Anterior cingulate cortex (tissue), 58 donors: ENCODE data around the gene IARS1.

Source experiments
- DNase-seq, 58 donors: peaks; one replicate each; lab custom pipeline; 2025; lab: John Stamatoyannopoulos, UW

Gene IARS1

DNA sequence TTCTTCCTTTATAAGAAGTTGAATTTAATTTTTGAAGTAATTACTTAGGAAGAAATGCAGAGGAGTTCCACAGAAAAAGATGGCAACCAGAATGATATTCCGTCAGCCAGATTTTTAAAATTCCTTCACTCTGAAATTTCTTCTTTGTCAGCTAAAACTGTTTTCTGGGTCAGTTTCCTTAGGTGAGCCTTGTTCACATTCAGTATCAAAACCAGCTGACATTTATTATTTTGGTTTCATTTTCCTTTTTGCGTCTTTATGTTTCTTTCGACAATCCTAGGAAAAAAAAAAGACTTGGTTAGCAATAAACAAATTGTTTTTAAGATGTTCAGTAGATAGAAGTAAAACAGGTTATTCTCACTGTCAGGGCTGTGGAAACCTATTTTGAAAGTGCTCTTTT, 4.1 kb upstream of the IARS1 start:
- DNase-seq, result no peak

DNA sequence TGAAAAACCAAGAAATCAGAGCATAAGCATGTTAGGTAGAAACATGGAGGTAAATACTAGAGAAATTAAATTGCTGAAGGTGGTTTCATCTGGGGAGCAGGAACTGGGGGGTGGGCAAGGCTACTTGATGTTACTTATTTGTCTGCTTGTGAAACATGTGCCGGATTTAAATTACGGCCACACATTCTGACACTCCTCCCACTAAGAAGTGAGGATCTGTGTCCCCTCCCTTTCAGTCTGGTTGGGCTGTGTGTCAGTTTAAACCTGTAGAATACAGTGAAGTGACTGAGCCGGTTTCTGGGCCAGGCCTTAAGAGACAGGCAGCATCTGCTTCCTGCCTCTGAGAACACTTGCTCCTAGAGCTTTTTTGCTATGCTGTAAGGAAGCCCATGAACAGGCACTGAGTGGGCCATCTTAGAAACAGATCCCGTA, 2.3 kb upstream of the IARS1 start:
- DNase-seq, result no peak

GRCh38 chr9:92295240-92295790, 1.8 kb upstream of the IARS1 start:
- no peak for DNase-seq

DNA sequence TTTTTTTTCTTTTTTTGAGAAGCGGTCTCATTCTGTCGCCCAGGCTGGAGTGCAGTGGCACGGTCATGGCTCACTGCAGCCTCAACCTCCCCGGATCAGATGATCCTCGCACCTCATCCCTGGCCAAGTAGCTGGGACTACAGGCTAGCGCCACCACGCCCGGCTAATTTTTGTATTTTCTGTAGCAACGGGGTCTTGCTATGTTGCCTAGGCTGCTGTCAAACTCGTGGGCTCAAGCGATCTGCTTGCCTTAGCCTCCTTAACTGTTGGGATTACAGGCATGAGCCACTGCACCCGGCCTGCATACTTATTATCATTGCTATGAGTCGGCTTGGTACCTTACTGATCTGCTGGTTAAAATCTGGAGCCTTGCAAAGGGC, 790 bp upstream of the IARS1 start:
- DNase-seq, result peak in 2 of 58 donors; percentile 1

GRCh38 chr9:92293075-92293354, 482 bp downstream of the IARS1 start:
- no peak for DNase-seq

- no peak for DNase-seq
Measured at GRCh38 chr9:92292338-92293074, 991 bp downstream of the IARS1 start.

- DNase-seq, result no peak
Measured at GRCh38 chr9:92291577-92291976, 1.9 kb downstream of the IARS1 start.

GRCh38 chr9:92290785-92291429, 2.6 kb downstream of the IARS1 start:
- DNase-seq, result no peak

GRCh38 chr9:92289708-92290390, 3.6 kb downstream of the IARS1 start:
- no peak for DNase-seq

- no peak for DNase-seq
Measured at GRCh38 chr9:92279302-92279701, 14.2 kb downstream of the IARS1 start.

DNA sequence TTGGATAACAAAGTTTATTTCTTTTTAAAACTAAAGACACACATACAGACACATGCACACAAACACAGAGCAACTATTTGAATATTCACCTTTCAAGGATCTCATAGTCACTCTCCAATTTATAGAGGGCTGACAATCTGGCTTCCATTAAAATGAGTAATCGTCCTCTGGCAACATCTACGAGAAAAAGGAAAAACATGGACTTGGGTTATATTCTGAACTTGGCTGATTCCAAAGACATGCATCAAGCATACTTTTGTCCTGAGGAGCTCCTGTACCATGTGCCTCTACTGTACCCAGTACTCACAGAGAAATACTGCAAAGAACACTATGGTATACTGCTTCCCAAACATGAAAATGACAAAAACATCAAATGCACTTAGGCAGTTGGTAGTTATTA, 15.4 kb downstream of the IARS1 start:
- no peak for DNase-seq

GRCh38 chr9:92276331-92277032, 17.0 kb downstream of the IARS1 start:
- DNase-seq, result no peak

- no peak for DNase-seq
Measured at GRCh38 chr9:92275541-92275940, 18.0 kb downstream of the IARS1 start.

GRCh38 chr9:92270511-92270910, 23.0 kb downstream of the IARS1 start:
- DNase-seq, result peak in 1 of 58 donors; percentile 15

GRCh38 chr9:92266486-92266885, 27.0 kb downstream of the IARS1 start:
- no peak for DNase-seq

- DNase-seq, result no peak
Measured at GRCh38 chr9:92265154-92265553, 28.3 kb downstream of the IARS1 start.

GRCh38 chr9:92263131-92263530, 30.4 kb downstream of the IARS1 start:
- DNase-seq, result no peak

DNA sequence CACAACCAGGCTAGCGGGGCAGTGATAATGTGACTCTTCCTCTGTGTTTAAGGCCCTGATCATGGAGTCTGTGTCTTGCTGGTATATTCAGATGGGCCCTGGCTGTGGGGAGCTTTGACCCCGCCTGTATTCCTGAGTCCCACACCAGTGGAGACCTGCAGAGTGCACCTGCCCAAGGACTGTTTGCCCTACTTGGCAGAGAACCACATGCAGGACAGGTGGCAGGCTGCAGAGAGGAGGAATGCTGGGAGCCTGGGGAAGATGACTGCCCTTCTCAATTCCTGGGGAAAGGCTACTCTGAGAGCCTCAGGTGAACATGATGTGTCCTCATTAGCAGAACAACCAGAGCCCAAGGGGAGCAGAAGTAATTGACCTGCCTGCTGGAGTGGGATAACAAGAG, 36.2 kb downstream of the IARS1 start:
- DNase-seq, result no peak

DNA sequence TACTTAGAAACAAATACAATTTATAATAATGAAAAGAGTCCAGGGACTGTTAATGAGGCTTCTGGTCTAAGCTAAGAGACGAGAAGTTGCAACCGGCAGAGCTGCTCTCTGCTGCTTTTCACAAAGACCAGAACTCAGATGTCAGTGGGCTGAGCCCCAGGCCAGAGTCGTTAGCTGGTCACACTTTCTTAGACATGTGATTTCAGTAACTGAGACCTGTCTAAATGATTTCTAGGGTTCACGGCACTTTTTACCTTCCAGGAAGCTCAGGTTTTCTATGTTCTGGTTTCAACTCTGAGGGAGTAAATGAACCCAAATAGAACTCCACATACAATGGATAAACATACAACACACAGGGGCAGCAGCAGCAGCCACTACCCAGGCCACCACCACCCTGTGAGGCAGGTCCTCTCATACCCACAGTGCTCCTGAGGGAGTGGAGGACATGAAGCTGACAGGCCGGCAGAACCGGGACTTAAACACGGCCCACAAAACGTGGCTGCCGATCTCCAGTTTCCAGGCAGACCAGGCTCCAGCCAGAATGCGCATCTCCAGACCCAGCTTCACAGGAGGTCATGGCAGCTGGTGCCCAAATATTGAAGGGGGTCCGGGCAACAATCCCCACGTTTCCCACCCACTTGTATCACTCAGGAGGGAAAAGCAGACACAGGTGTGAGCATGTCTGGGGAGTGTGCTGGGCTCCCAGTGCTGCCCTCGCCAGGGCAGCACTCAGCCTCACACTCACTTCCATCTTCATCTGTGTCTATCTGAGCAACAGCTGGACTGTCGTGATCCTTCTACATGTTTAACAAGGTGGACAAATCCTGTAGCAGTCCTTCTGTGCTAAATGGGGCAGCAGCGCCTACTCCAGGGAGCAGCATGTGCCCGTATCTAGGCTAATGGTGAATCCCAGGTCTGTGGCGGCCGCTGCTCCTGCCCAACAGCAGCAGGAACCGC, 38.8 kb downstream of the IARS1 start:
- no peak for DNase-seq

DNA sequence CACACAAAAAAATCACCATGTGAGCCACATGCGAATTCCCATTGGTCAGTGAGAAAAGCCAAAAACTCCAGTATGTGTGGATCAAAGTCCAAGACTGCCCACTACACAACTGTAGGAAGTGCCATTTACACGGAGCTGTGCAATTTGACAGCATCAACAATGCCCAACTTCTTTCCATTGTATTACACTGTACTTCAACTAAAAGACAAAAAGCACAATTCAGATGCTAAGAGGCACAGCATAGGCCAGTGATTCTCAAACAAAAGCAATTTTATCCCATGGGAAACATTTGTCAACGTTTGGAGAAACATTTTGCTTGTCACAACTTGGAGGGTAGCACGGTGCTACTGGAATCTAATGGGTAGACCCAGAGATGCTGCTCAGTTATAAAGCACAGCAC, 39.8 kb downstream of the IARS1 start:
- peak in 1 of 58 donors; percentile 6 for DNase-seq
